WTC11 (cell line): ENCODE data around the gene DIDO1. TPM values are rescaled to one million over a fixed set of nuclear protein-coding genes. Genes with fewer than 3 reads are reported as not detected.

Experiments
- ATAC-seq: fragments of 200-7000 bp; cut with Tn5 transposase; 2 replicates; pipeline ENCODE4 v1.10.0; 2021; ENCODE audit warnings: mild to moderate bottlenecking, moderate library complexity
- CTCF ChIA-PET: fragments of 300-600 bp; sonication (Branson Sonifier 250); formaldehyde crosslinking; loops from one replicate; lab custom pipeline; 2021; ENCODE audit warnings: antibody characterized with exemption; lab: Charles Lee
- POLR2A ChIA-PET: fragments of 350-600 bp; sonication (Branson Sonifier 250); formaldehyde crosslinking; loops from one replicate; lab custom pipeline; 2021; ENCODE audit warnings: antibody characterized with exemption; lab: Charles Lee
- DNase-seq: peaks from one replicate; pipeline ENCODE4 v3.0.0; 2021; ENCODE audit warnings: low spot score
- H3K27ac Mint-ChIP-seq: 2 replicates; pipeline ENCODE4 v1.8.0; 2021; ENCODE audit warnings: mixed read lengths
- H3K27me3 Mint-ChIP-seq: 2 replicates; pipeline ENCODE4 v1.8.0; 2021; ENCODE audit warnings: low read depth, mild to moderate bottlenecking, moderate library complexity, mixed read lengths
- H3K36me3 Mint-ChIP-seq: 2 replicates; pipeline ENCODE4 v1.8.0; 2021; ENCODE audit warnings: mixed read lengths
- H3K4me1 Mint-ChIP-seq: 2 replicates; pipeline ENCODE4 v1.8.0; 2022; ENCODE audit warnings: mixed read lengths
- H3K4me3 Mint-ChIP-seq: 2 replicates; pipeline ENCODE4 v1.8.0; 2021; ENCODE audit warnings: mild to moderate bottlenecking, moderate library complexity, mixed read lengths
- H3K9me3 Mint-ChIP-seq: 2 replicates; pipeline ENCODE4 v1.8.0; 2021; ENCODE audit warnings: mixed read lengths
- ATF3 ChIP-seq: sonication (generic); formaldehyde crosslinking; conservative IDR thresholded peaks from 2 replicates; pipeline ENCODE4 v1.8.1; 2022; ENCODE audit warnings: mild to moderate bottlenecking, missing genetic modification reagents
- CTCF ChIP-seq: fragments of 200-600 bp; IDR thresholded peaks from 2 replicates; pipeline ENCODE4 v1.8.0; 2022; ENCODE audit warnings: antibody characterized with exemption
- E2F5 ChIP-seq: sonication (generic); formaldehyde crosslinking; IDR thresholded peaks from 2 replicates; pipeline ENCODE4 v1.8.1; 2022; ENCODE audit warnings: mild to moderate bottlenecking, moderate library complexity, missing genetic modification reagents
- ELF4 ChIP-seq: sonication (generic); formaldehyde crosslinking; IDR thresholded peaks from 2 replicates; pipeline ENCODE4 v1.8.1; 2022; ENCODE audit warnings: low read depth, mild to moderate bottlenecking, moderate library complexity, missing genetic modification reagents
- ERG ChIP-seq: fragments of 250-450 bp; sonication (Bioruptor Pico); IDR thresholded peaks from 2 replicates; pipeline ENCODE4 v1.8.0; 2021; ENCODE audit warnings: mild to moderate bottlenecking
- ETV6 ChIP-seq: sonication (generic); formaldehyde crosslinking; IDR thresholded peaks from 2 replicates; pipeline ENCODE4 v1.8.1; 2022; ENCODE audit warnings: mild to moderate bottlenecking, missing genetic modification reagents
- FOXJ3 ChIP-seq: sonication (generic); formaldehyde crosslinking; IDR thresholded peaks from 2 replicates; pipeline ENCODE4 v1.9.0; 2021; ENCODE audit warnings: missing genetic modification reagents, mild to moderate bottlenecking, borderline replicate concordance
- MAX ChIP-seq: sonication (generic); formaldehyde crosslinking; IDR thresholded peaks from 2 replicates; pipeline ENCODE4 v1.8.0; 2022; ENCODE audit warnings: mild to moderate bottlenecking, missing genetic modification reagents
- NFATC4 ChIP-seq: fragments of 250-450 bp; sonication (Bioruptor Pico); IDR thresholded peaks from 2 replicates; pipeline ENCODE4 v1.9.0; 2021; ENCODE audit warnings: mild to moderate bottlenecking
- NFE2L1 ChIP-seq: sonication (generic); formaldehyde crosslinking; IDR thresholded peaks from 2 replicates; pipeline ENCODE4 v1.8.1; 2023; ENCODE audit warnings: missing genetic modification reagents
- PREB ChIP-seq: sonication (generic); formaldehyde crosslinking; IDR thresholded peaks from 2 replicates; pipeline ENCODE4 v1.8.1; 2022; ENCODE audit warnings: mild to moderate bottlenecking, missing genetic modification reagents, moderate library complexity, borderline replicate concordance
- SOX15 ChIP-seq: fragments of 250-450 bp; sonication (Bioruptor Pico); IDR thresholded peaks from 2 replicates; pipeline ENCODE4 v1.9.0; 2021; ENCODE audit warnings: mild to moderate bottlenecking
- TCF7 ChIP-seq: sonication (generic); formaldehyde crosslinking; IDR thresholded peaks from 2 replicates; pipeline ENCODE4 v1.8.0; 2022; ENCODE audit warnings: mild to moderate bottlenecking, low read depth, missing genetic modification reagents, moderate library complexity
- TP53 ChIP-seq: sonication (generic); formaldehyde crosslinking; IDR thresholded peaks from 2 replicates; pipeline ENCODE4 v1.8.1; 2023; ENCODE audit warnings: mild to moderate bottlenecking, missing genetic modification reagents
- USF2 ChIP-seq: sonication (generic); formaldehyde crosslinking; IDR thresholded peaks from 2 replicates; pipeline ENCODE4 v1.8.1; 2023; ENCODE audit warnings: mild to moderate bottlenecking, missing genetic modification reagents, moderate library complexity
- ZMAT4 ChIP-seq: fragments of 250-450 bp; sonication (Bioruptor Pico); IDR thresholded peaks from 2 replicates; pipeline ENCODE4 v1.9.0; 2021; ENCODE audit warnings: mild to moderate bottlenecking
- ZNF121 ChIP-seq: sonication (generic); formaldehyde crosslinking; IDR thresholded peaks from 2 replicates; pipeline ENCODE4 v1.8.0; 2023; ENCODE audit warnings: missing genetic modification reagents
- ZNF396 ChIP-seq: fragments of 250-450 bp; sonication (Bioruptor Pico); IDR thresholded peaks from 2 replicates; pipeline ENCODE4 v1.8.0; 2021; ENCODE audit warnings: mild to moderate bottlenecking, moderate library complexity, borderline replicate concordance
- total RNA-seq: library from RNA; stranded (reverse); gene quantifications from 3 replicates; pipeline ENCODE4 v1.2.3, GENCODE V29; 2021

Gene DIDO1
- total RNA-seq, 1 experiment from 2014 or later, result 87.3 TPM

GRCh38 chr20:62901891-62902290, 24.4 kb downstream of the DIDO1 start:
- no peak for DNase-seq
- POLR2A ChIA-PET, result interaction anchor here (0.7 to 1.2 kb wide), 2 partner anchors 25 to 107 kb away, joined by 3 to 4 read pairs; no protein-coding TSS in a partner anchor
- H3K27ac Mint-ChIP-seq, result peak overlapping the region; percentile 96
- no peaks in the 10 kb centered on the region for H3K9me3 Mint-ChIP-seq
- no peak for ATAC-seq
- H3K4me3 Mint-ChIP-seq, result no peak overlapping the region
- CTCF ChIA-PET, result interaction anchor here (0.5 to 2.2 kb wide), 10 partner anchors 12 to 576 kb away, joined by 3 to 11 read pairs (median 6); no protein-coding TSS in a partner anchor
- TF ChIP-seq E2F5 (CRISPR knock-in tag) (no peak), MAX (CRISPR knock-in tag) (no peak), TCF7 (CRISPR knock-in tag) (no peak), ELF4 (CRISPR knock-in tag) (no peak), FOXJ3 (CRISPR knock-in tag) (no peak), SOX15 (CRISPR knock-in tag) (no peak), ZMAT4 (CRISPR knock-in tag) (no peak), ZNF396 (CRISPR knock-in tag) (no peak), USF2 (CRISPR knock-in tag) (no peak), PREB (no peak), ATF3 (CRISPR knock-in tag) (no peak), CTCF (no peak), ZNF121 (CRISPR knock-in tag) (no peak), ERG (CRISPR knock-in tag) (no peak), NFE2L1 (CRISPR knock-in tag) (no peak), ETV6 (no peak), NFATC4 (CRISPR knock-in tag) (no peak), TP53 (CRISPR knock-in tag) (no peak)
- no peaks in the 10 kb centered on the region for H3K27me3 Mint-ChIP-seq
- H3K36me3 Mint-ChIP-seq, result peaks cover 55% of the 10 kb centered on the region
- peaks cover 44% of the 10 kb centered on the region for H3K4me1 Mint-ChIP-seq
